Mesenteric fat pad (tissue), 1 donor: ENCODE data around the gene PPT2. TPM values are rescaled to one million over a fixed set of nuclear protein-coding genes. Genes with fewer than 3 reads are reported as not detected.
A peak's percentile ranks its signal among the peaks of the same experiment; 100 is the strongest.
"Not testable (repeated sequence)": the region's sequence is repeated elsewhere in the genome, so short reads cannot be mapped to it uniquely, and the experiment has no call there.

Experiments used
- DNase-seq: peaks from one replicate; pipeline ENCODE4 v3.0.0-alpha.2; 2020; ENCODE audit warnings: low spot score
- total RNA-seq: library from RNA; stranded (reverse); fragmentation: NEBNext Ultra II Directional; extraction: Animal tissue kit (Norgen Biotek cat#: 25700); gene quantifications from one replicate; pipeline ENCODE4 v1.2.1, GENCODE V29; 2021
- donor health status: DM: yes; HTN: yes; CAD: no.

PPT2 gene
- total RNA-seq, 1 donor from 2014 or later: 24.4 TPM

GRCh38 chr6:32188381-32189068 is 34.6 kb downstream of the PPT2 start:
- no peak for DNase-seq

- no peak for DNase-seq
Measured at GRCh38 chr6:32189069-32189741, 35.3 kb downstream of the PPT2 start.

GRCh38 chr6:32189742-32190053 is 35.8 kb downstream of the PPT2 start:
- DNase-seq: no peak

- DNase-seq: no peak
Measured at GRCh38 chr6:32190054-32190851, 36.3 kb downstream of the PPT2 start, which contains the start of gene PBX2. PBX2 (minus strand) TSS chr6:32190202; CDS start chr6:32189915, 287 bp downstream.

GRCh38 chr6:32190911-32191677 is 37.2 kb downstream of the PPT2 start:
- DNase-seq: no peak

GRCh38 chr6:32191696-32192607 is 38.0 kb downstream of the PPT2 start:
- no peak for DNase-seq

- no peak for DNase-seq
Measured at GRCh38 chr6:32192608-32193039, 38.7 kb downstream of the PPT2 start, which contains the start of gene GPSM3. GPSM3 (minus strand) TSS chr6:32192643; CDS start chr6:32192513, 130 bp downstream.

- DNase-seq: not testable (repeated sequence)
Measured at GRCh38 chr6:32193096-32193495, 39.2 kb downstream of the PPT2 start.

- no peak for DNase-seq
Measured at GRCh38 chr6:32194388-32194787, 40.4 kb downstream of the PPT2 start.

GRCh38 chr6:32194825-32195651 is 41.1 kb downstream of the PPT2 start:
- DNase-seq: no peak

GRCh38 chr6:32195652-32195901 is 41.6 kb downstream of the PPT2 start:
- DNase-seq: peak; percentile 100

- peak; percentile 96 for DNase-seq
Measured at GRCh38 chr6:32195902-32196681, 42.2 kb downstream of the PPT2 start.

- peak; percentile 87 for DNase-seq
Measured at GRCh38 chr6:32196682-32197616, 43.0 kb downstream of the PPT2 start.

GRCh38 chr6:32198345-32198696 is 44.4 kb downstream of the PPT2 start:
- DNase-seq: no peak

GRCh38 chr6:32198866-32199265 is 44.9 kb downstream of the PPT2 start:
- no peak for DNase-seq

GRCh38 chr6:32200711-32201475 is 47.0 kb downstream of the PPT2 start:
- DNase-seq: no peak

- DNase-seq: no peak
Measured at GRCh38 chr6:32202186-32202585, 48.2 kb downstream of the PPT2 start.
